NCI-H128 (cell line): ENCODE data around the gene RBM20.

Experiments
- DNase-seq: peaks from one replicate; lab custom pipeline; 2025; ENCODE audit not compliant: unreplicated experiment; lab: John Stamatoyannopoulos, UW

RBM20 gene

DNA sequence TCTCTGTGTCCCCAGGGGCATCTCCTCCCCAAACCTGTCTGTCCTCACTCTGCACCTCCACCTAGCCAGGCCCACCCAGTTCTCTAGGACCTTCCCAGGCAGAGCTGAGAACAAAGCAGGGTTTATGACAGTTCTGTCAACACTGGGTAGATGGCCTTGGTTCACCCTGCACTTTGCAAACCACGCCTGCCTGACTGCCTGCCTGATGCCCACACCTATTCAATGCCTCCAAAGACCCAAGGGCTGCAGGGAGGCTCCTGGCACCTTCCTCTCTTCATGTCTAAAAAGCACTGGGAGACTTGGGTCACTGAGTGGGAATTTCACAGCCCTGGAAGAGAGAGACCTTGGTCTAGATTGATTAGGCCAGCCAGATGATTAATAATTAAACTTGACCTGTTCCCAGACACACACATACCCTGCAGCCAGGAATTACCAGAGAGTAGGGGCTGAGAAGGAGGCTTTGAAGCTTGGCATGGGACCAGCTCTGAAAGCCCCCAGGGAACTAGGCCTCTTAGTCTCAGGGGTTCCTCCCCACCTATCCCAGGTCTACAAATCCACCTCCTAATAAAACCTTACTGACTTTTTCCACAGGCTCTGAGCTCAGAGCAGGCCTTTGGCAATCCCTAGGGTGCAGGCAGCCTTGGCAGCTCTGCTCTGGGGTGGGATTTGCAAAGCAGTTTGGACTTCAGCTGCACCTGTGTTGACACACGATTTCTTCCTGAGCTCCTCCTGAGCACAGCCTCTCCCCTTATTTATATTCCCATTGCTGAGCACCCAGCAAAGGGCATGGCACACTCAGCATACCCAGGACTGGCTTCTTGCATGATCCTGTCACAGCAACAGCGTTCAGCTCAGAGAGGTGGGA is 201.9 kb downstream of the RBM20 start:
- no peak for DNase-seq

DNA sequence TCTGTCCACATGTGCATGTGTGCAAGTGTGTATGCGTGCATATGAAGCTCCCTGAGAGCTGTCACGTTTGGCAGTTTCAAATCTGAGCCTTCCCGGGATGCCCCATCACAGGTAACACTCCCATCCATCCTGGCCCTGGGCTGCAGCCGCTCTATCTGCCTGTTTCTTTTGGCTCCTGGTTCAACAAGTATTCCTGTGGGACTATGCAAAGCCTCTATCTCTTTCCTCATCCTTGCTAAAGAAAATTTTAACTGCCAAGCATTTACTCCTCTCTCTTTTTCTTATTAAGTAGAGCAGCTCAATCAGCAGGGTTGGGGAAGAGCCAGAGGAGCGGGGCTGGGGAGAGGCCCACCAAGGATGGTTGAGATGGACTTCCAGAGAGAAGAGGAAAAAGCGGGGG is 203.2 kb downstream of the RBM20 start:
- DNase-seq, result no peak

DNA sequence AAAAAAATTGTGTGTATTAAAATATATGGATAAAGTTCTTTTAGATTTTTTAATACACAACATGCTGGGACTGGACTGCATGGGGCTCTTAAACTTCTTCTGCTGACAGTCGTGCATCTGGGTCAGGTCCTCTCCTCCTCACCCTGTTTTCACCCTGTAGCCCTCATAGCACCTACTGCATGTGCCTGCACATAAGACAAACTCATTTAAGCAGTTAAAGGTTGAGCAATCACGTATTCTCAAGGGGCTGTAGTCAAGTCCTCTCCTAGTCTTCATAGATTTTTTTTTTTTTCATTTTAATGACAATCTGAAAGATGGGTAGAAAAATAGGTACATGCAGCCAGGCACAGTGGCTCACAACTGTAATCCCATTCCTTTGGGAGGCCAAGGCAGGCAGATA is 204.0 kb downstream of the RBM20 start:
- DNase-seq, result no peak

DNA sequence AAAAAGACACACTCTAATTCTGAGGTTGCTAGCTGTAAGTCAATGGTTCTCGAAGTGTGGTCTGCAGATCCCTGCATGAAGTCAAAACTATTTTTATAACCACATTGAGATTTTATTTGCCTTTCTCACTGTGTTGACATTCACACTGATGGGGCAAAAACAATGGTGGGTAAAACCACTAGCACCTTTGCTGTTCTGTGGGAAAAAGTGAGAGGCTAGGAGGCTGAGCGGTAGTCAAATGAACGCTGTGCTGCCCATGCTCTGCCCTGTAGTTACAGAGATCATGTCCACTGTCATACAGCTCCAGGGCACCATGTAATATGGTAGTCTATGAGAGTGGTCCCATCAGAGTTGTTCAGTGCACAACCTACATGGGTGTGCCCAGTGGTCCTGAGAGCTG is 206.0 kb downstream of the RBM20 start:
- DNase-seq, result no peak

DNA sequence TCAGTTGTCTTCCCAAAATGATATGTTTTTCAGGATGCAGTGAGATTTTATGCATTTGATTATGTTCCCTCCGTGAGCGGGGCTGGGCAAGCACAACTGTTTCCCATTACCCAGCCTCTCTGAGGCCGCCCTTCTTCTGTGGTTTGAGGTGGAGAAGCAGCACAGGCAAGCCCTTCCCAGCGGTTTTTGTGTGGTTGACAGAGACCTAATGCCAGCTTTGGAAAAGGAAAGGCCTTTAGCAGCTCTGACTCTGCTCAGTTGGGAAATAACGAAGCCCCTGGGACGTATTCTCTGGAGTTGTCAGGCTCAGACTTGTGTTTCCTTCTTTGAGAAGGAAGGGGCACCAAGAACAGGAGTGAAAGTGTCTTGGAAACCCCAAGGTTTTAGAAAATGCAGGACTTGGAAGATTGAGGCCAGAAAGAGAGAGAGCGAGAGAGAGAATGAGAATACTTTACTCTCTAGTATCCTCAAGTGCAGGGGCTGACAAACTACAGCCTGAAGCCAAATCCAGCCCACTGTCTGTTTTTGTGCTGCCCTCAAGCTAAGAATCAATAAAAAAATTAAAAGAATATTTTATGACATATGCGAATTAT is 207.0 kb downstream of the RBM20 start:
- DNase-seq, result no peak

DNA sequence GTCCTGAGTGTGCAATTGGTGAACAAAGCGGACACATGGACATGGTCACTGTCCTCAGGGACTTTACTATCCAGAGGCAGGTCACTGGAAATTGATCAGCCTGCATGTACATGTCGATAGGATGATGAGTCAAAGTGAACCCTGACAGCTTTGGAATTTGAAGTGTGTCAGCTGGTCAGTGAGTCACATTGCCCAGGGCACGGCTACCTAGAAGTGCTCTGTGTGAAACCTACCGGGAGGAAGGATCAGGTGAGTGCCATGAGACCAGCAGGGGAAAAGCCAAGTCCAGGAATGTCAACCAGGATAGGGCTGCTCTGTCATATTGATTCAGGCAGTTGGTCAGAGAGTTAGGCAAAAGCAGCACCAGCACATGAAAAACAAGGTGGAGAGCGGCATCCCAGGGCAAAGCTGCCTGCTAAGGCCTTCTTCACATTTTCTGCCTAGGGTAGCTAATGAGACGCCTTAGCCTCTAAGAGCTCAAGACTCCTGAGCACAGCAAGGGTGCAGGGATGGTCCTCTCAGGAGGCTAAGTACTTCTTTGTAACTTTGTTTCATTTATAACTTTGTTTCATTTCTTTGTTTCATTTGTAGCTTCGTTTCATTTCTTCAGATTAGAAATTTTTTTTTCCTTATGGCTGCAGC is 208.2 kb downstream of the RBM20 start:
- no peak for DNase-seq

DNA sequence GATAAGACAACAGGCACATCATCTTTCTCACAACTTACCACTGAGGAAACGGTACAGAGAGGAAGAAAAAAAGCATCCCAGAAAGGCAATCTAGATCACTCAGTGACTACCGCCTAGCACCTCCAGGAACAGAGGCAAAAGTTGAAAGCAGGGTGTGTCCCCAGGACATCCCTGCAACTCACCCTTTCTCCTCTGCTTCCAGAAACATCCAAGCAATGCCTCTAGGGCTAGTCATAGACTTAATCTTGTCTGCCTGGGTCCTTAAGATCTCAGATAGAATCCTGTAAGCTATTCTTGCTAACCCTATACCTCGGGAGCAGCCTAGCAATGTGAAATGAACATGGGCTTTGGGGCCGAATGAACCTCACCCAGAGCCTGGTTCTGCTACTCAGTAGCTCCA is 208.8 kb downstream of the RBM20 start:
- no peak for DNase-seq

DNA sequence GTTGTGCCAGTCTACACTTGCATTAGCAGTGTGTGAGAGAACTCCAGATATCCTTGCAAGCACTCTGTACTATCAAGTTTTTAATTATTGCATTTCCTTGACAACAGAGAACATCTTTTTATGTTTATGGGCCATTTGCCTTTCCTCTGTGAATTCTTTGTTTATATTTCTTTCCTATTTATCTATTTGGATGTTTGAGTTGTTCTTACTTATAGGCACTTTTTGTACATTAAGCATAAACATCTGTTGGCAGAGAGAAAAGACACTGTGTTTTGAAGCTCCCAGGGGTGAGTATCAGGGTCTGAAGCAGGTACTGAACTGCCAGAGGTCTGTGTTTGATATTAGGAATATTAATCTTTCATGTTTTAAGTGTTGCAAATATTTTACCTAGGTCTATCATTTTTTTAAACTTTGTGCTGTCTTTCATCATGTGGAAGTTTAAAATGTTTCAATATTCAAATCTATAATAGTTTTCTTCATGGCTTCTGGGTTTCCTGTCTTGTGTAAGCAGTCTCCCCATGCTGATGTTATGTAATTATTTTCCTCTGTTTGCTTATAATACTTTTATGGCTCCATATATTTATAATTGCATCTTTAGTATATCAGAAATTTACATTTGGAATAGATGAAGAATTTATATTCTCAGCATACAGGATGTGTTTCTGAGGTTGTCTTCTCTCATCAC is 209.9 kb downstream of the RBM20 start:
- no peak for DNase-seq

DNA sequence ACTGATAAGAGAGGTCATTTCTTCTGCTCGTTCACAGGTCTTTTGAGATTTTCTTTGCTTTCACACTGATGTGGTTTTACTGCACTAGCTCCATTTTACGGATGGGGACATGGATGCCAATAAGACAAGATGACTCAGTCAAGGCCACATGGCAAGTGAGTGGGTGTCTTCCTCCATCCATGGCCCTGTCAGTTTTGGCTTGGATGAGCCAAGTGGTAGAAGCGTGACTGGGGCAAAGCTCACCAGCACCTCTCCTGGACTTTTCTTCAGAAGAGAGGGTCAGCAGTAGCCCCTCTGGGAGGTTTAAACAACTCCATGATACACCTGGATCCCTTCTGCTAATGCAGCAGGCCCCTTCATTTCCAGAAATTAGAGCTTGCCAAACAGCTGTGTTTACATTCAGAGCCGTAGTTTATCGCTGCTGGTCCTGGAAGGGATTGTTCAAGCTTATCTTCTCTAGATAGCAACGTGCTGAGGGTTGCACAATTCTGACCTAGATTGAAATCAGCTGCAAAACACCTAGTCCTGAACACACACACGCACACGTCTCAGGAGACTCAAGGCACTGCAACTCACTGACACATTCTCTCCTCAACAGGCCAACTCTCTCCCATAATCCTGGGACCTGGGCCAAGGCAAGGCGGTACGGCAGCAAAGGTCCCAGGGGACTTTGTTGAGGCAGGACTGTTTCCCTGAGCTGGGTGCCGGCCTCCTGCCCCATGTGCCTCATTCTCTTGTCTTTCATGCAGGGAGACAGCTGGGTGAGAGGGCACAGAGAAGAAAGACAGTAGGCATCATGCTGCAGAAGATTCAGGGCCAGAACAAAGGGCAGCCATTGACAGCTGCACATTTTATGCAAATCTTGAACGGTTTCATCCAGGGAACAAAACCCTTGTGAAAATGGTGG is 213.4 kb downstream of the RBM20 start:
- DNase-seq, result no peak

DNA sequence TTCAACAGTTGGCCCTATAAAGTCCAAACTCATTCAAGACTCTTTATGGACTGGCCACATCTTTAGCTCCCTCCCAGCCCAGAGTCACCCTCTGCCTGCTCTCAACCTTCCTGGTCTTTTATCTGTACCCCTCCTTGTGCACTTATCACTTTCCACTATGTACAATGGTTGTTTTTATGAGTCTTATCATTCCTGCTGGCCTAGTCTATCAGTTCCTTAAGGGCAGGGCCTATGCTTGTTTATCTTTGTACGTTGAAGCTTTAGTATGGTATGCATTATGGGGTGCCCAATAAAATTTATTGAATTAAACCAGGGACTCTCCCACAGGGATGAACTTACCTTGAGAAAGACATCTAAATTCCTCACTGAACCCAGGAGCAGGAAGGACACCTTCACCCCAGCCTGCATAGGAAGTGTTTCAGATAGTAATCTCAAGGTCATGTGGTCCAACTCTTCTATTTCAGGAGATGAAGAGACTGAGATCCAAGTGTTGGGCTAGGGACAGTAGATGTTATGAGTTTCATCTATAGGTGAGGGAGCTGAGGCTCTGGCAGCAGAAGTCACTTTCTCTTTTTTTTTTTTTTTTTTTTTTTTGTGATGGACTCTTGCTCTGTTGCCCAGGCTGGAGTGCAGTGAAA is 214.3 kb downstream of the RBM20 start:
- no peak for DNase-seq

DNA sequence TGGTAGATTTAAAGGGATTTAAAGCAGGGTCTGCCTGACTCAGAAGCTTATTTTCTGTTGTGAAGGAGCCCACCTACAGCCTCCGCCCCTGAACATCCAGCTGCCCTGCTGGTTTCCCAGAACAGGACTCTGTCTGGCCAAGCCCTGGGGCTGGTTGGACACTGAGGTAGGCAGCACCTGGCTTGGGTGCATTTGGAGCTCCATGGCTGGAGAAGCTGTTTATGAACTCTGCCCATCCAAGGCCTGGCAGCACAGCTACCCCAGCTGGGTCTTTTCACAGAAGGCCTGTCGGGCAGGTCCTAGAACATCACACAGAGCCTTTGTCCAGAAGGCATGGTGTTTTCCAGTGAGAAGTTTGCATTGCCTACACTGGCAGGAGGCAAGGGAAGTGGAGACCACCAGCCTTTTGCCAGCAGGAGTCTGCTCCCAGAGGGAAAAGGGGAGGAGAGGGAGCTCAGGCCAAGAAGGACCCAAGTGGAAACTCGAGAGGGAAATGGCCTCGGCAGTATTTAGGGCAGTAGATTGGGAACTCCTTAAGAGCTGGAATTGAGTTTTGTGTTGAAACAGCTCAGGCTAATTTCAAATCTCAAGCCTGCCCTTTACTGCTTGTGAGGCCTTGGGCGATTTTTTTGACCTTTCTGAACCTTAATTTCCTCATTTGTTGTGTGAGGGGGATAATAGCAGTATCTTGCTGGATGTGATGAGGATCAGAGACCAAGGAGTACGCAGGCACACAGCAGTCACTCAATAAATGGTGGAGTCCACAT is 215.3 kb downstream of the RBM20 start:
- DNase-seq, result no peak

DNA sequence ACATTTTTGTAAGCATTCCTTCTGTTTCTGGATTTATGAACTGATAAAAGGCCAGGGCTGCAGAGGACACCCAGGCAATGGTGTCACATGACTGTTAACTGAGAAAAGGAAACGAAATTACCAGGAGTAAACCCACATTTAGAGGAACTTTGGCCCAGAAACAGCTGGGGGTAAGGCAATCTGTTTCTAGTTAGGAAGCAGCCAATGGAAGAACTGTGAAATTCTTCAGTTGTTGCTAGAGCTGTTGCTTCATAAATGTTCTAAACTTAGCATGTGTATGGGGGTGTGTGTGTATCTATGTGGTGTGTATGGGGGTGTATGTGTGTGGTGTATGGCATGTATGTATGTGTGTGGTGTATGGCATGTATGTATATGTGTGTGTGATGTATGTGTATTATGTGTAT is 215.8 kb downstream of the RBM20 start:
- DNase-seq, result no peak

DNA sequence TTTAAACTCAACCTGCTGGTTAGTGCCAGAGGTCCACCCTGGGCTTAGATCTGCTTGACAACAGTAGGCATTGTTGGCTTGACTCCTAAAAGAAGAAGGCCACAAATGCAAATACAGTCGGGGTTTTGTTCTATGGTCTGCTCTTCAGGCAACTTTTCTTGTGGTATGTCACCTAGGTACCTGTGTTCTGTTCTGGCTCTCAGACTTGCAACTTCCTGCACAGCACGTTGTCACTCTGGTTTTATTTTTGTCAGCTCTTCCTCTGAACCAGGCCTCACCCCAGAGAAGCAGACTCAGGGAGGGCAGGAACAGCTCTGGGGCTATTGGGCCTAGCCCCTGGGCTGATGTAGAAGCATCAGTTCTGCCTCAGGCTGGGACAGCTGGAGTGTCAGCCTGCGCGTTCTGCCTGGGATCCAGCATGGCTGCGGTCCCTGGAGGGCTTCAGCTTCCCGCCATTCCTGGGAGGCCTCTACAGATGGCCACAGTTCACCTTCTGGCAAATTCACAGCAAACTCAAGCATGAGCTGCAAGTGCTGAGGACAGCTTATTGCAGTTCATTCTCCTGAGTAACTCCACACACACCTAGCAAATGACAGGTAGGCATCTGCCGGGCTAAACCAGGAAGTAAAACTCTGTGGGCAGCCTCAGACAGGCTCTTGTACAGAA is 216.6 kb downstream of the RBM20 start:
- DNase-seq, result no peak

DNA sequence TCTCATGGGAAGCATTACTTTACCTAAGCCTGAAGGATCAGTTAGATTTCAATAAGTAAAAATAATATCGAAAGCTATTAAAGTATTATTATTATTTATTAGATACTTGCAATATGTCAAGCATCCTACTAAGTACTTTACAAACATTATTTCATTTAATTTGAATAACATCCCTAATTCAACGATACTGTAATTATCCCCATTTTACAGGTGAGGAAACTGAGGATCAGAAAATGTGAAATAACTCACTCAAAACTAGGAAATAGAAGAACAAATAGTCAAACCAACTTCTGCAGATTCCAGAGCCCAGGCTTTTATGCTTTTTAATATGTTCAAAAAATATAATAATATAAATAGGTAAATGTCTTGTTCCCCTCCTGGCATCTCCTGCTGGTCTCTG is 217.3 kb downstream of the RBM20 start:
- no peak for DNase-seq

DNA sequence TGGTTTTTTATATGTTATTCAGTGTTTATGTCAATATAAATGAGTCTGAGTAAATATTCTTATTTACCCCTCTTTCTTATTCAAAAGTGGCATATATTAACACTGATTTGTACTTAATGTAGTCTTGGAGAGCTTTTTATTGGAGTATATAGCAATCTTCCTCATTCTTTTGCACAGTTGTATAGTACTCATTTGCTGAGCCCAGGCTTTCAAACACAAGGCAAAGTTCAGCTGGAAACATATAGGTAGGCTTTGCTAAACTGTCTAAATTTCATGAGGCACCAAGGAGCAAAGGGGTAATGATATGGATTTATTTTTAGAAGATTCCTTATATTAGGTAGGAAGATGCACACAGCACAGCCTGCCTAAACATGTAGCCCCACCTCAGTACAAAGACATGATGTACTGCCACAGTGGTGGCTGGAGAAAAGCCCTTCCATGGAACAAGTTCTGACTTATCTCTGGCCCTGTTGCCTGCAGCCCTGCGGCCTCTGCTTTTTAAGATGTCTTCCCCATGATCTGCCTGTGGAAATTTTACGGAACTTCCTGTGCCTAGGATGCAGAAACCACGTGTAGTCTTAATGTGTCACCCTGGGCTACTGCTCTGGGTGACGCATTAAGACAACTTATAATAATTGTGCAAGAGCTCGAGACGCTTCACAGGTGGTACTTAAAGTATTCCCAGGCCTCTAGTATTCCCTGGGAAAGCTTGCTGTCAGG is 218.0 kb downstream of the RBM20 start:
- DNase-seq, result no peak

DNA sequence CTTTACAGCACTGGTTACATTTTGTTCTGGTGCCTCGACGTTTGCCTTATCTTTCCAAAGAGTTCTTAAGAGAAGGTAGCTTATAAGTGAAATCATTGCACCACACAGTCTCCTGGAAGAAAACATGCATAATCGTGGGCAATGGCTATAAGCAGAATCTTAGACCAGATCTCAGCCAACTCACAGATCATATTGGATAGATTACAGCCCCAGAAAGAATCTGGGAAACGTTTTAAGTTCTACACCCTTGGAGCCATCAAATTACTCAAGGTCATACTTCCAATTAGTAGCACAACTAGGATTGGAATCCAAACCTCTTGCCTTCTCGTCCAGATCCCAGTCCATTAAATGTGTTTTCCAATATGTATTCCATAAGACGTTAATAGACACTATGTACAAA is 218.8 kb downstream of the RBM20 start:
- DNase-seq, result no peak

DNA sequence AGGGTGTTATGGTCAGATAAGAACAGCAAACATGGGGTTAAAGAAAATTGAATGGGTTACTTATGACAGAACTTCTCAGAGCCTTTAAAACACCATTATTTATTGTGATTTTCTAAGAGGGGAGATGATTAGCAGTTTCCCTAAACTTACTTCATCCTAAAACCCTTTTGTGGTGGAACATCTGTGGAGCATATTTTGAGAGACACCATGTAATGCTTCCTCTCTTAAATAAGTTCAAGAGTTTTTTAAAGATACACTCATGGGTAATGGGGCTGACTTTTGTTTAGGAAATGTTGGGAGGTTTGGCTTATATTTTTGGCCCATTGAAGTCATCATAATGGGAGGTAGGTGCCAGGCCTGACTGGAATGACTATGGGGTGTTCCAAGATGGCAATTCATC is 219.2 kb downstream of the RBM20 start:
- no peak for DNase-seq

DNA sequence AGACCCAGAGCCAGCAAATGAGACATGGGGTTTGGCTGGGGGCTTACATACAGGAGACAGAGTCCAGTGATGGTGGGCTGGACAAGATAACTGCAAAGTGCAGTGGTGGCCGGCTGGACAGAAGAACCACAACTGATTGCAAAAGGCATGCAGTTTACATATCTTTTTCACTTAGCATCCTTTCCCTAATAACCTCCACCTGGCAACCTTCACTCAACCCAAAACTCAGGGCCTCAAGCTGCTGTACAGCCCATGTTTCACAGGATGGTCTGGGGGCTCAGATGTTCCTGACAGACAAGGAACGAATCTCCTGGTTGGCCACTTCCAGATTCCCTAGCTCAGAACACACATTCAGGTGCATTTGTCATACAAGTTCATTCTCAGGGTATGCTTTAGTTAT is 219.8 kb downstream of the RBM20 start:
- DNase-seq, result no peak
